ENCODE results near the gene LRRC75B. TPM values are rescaled to one million over a fixed set of nuclear protein-coding genes. Genes with fewer than 3 reads are reported as not detected.

The LRRC75B gene
- total and polyA plus RNA-seq, 2 of the 8 experiments (the other 6 are each of a cell fraction or from before 2014, with no cell fraction given), result 12.2 to 26.6 TPM

- peak; percentile 35; the same call in 1 of the 2 replicates for TF ChIP-seq NRF1 (IDR thresholded peaks at IDR 0.05; ENCODE audit: low read depth, low read length)
- TF ChIP-seq HDAC6 (IDR thresholded peaks at IDR 0.05; ENCODE audit: low read depth, low read length), result no peak
- TF ChIP-seq RXRA (IDR thresholded peaks at IDR 0.05; ENCODE audit: insufficient read depth, low read depth, low read length), result no peak
- TF ChIP-seq RFX5 (IDR thresholded peaks at IDR 0.05; ENCODE audit: borderline replicate concordance, low read depth, low read length), result no peak
- no peak for TF ChIP-seq TCF12 (IDR thresholded peaks at IDR 0.05; ENCODE audit: low read depth, low read length)
- no peak for TF ChIP-seq SIRT6 (IDR thresholded peaks at IDR 0.05; ENCODE audit: low read length)
- peak; percentile 35; the same call in 1 of the 2 replicates for TF ChIP-seq JUND (IDR thresholded peaks at IDR 0.05; ENCODE audit: low read length)
- TF ChIP-seq RAD21 (IDR thresholded peaks at IDR 0.05 in 1 of 2, conservative IDR thresholded peaks at IDR 0.05 in 1 of 2; ENCODE audit: low read depth in 2 of 2, low read length in 2 of 2), result no peak
- no peak for TF ChIP-seq BCL11A (IDR thresholded peaks at IDR 0.05; ENCODE audit: low read depth in 2 of 2, low read length in 2 of 2)
- TF ChIP-seq ZNF274 (IDR thresholded peaks at IDR 0.05; ENCODE audit: borderline replicate concordance, extremely low read depth, low read length), result no peak
- TF ChIP-seq POLR2AphosphoS5 (IDR thresholded peaks at IDR 0.05; ENCODE audit: low read depth, low read length), result peak; percentile 80; the same call in 1 of the 2 replicates
- TF ChIP-seq JUN (IDR thresholded peaks at IDR 0.05; ENCODE audit: low read depth, low read length), result no peak
- TF ChIP-seq KDM1A (IDR thresholded peaks at IDR 0.05; ENCODE audit: borderline replicate concordance, low read length), result no peak
- no peak for TF ChIP-seq RBBP5 (IDR thresholded peaks at IDR 0.05; ENCODE audit: borderline replicate concordance, low read depth, low read length)
- no peak for TF ChIP-seq CTBP2 (IDR thresholded peaks at IDR 0.05; ENCODE audit: borderline replicate concordance, insufficient read depth, insufficient read length, low read length)
- no peak for TF ChIP-seq CBX8 (IDR thresholded peaks at IDR 0.05; ENCODE audit: borderline replicate concordance, low read depth, low read length)
- TF ChIP-seq RNF2 (IDR thresholded peaks at IDR 0.05; ENCODE audit: borderline replicate concordance, low read depth, low read length, missing control alignments, poor library complexity, severe bottlenecking), result no peak
- TF ChIP-seq ASH2L (IDR thresholded peaks at IDR 0.05; ENCODE audit: low read length), result peak; percentile 92
- no peak for TF ChIP-seq CBX5 (IDR thresholded peaks at IDR 0.05; ENCODE audit: low read depth, low read length)
- TF ChIP-seq FOSL1 (IDR thresholded peaks at IDR 0.05; ENCODE audit: insufficient read depth, low read depth, low read length), result no peak
- no peak for TF ChIP-seq USF2 (IDR thresholded peaks at IDR 0.05; ENCODE audit: low read length)
Measured at GRCh38 chr22:24555165-24556039, 37.5 kb downstream of the LRRC75B start, which contains the start of gene SNRPD3 (continued).
